ENCODE measurements around the gene TMEM255A.

- TF ChIP-seq PKNOX1 (IDR thresholded peaks at IDR 0.05) = no peak
- TF ChIP-seq FOXM1 (IDR thresholded peaks at IDR 0.05; ENCODE audit: borderline replicate concordance) = no peak
- TF ChIP-seq SP1 (IDR thresholded peaks at IDR 0.05) = no peak
- TF ChIP-seq FOXA1 (IDR thresholded peaks at IDR 0.05) = no peak
- no peak for TF ChIP-seq CTBP1 (IDR thresholded peaks at IDR 0.05; ENCODE audit: borderline replicate concordance)
- no peak for TF ChIP-seq SUZ12 (IDR thresholded peaks at IDR 0.05)
- no peak for TF ChIP-seq ELF4 (IDR thresholded peaks at IDR 0.05)
- TF ChIP-seq TARDBP (IDR thresholded peaks at IDR 0.05) = no peak
- TF ChIP-seq ARNT (IDR thresholded peaks at IDR 0.05) = no peak
- TF ChIP-seq BHLHE40 (IDR thresholded peaks at IDR 0.05; ENCODE audit: borderline replicate concordance) = no peak
- TF ChIP-seq LEF1 (IDR thresholded peaks at IDR 0.05; ENCODE audit: borderline replicate concordance) = no peak
- no peak for TF ChIP-seq NFRKB (IDR thresholded peaks at IDR 0.05)
- no peak for TF ChIP-seq L3MBTL2 (conservative IDR thresholded peaks at IDR 0.05)
Measured at GRCh38 chrX:120308558-120308957, 2.7 kb downstream of the TMEM255A start.

Measured in HEK293T (cell line).